ENCODE data around the gene TBCE.
"Not testable (repeated sequence)": the region's sequence is repeated elsewhere in the genome, so short reads cannot be mapped to it uniquely, and the experiment has no call there.

The TBCE gene

DNA sequence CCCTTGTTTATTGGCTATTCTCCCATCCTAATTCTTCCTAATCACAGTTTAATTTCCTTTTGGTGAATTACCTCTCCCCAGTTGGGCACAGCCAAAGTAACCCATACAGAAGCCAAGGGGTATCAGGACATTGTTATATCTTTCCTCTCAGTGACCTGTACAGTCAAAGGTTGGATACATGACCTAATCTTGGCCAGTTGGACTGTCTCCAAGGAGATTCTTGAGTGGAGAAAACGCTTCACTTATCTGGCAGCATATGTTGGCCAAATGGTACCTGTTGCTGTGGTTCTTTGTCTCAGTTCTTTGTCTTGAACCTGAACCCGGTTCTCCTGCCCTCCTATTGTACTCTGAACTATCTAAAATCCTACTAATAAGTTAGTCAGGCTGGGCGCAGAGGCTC lies 15.3 kb upstream of the TBCE start:
- no peak for DNase-seq

DNA sequence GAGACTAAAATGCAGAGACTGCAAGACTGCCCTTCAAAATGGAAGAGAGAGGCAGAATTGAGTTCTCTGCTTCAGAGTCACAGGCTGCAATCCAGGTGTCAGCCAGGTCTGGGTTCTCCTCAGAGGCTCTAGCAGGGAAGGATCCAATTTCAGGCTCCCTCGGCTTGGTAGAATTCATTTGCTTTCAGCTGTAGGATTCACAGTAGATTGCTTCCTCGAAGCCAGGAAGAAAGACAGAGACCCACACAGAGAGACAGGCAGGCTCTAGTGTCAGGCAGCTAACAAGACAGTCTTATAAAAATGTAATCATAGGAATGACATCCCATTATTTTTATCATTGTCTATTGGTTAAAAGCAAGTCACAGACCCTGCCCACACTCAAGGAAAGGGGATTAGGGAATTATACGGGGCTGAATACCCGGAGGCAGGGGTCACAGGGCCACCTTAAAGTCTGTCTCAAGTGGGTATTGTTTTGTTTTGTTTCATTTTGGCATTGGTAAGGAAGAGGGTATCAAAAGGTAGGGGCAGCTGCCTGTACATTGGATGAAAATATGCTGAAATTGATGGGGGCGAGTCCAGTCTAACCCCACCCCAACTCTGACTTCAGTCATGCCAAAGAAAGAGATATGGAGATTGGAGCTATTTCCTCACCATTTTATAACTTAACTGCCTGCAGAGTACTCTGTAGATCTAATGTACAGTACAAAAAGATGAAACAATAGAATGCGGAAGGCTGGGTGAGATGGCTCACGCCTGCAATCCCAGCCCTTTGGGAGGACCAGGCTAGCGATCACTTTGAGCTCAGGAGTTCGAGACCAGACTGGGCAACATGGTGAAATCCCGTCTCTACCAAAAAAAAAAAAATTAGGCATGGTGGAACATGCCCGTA lies 9.5 kb upstream of the TBCE start:
- DNase-seq: no peak

GRCh38 chr1:235358899-235359298 lies 8.3 kb upstream of the TBCE start:
- DNase-seq: no peak

GRCh38 chr1:235364189-235364588 lies 3.0 kb upstream of the TBCE start:
- not testable (repeated sequence) for DNase-seq

DNA sequence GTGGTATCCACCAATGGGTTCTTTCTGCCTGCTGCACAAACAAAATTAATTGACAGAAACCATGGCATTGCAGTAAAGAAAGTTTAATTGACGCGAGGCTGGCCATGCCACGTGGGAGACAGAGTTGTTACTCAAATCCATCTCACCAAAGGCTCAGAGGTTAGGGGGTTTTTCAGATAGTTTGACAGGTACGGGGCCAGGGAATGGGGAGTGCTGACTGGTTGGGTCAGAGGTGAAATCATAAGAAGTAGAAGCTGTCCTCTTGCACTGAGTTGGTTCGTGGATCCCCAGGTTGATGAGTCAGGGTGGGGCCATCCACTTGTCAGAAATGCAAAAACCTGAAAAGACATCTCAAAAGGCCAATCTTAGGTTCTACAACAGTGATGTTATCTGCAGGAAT lies 941 bp upstream of the TBCE start:
- DNase-seq: no peak

DNA sequence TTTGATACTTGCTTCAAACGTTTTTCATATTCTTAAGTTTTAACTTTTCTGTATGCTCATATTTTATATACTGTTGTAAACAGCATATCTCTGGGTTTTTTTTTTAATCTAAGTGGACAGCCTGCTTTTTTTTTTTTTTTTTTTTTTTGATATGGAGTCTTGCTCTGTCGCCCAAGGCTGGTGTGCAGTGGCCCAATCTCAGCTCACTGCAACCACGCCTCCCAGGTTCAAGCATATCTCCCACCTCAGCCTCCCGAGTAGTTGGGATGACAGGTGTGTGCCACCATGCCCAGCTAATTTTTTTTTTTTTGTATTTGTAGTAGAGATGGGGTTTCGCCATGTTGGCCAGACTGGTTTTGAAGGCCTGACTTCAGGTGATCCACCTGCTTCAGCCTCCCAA lies 1.2 kb downstream of the TBCE start:
- no peak for DNase-seq

- DNase-seq: no peak
These were observed 2.6 kb downstream of the TBCE start for GRCh38 chr1:235369802-235370201.

GRCh38 chr1:235375919-235376605 lies 8.8 kb downstream of the TBCE start:
- DNase-seq: no peak

GRCh38 chr1:235378134-235378735 lies 11.0 kb downstream of the TBCE start:
- not testable (repeated sequence) for DNase-seq

GRCh38 chr1:235381955-235382739 lies 14.9 kb downstream of the TBCE start:
- DNase-seq: not testable (repeated sequence)

GRCh38 chr1:235385633-235386032 lies 18.4 kb downstream of the TBCE start:
- DNase-seq: not testable (repeated sequence)

- DNase-seq: no peak
These were observed 24.6 kb downstream of the TBCE start for GRCh38 chr1:235391874-235392273.

- DNase-seq: no peak
These were observed 30.5 kb downstream of the TBCE start for GRCh38 chr1:235397733-235398132.

GRCh38 chr1:235399661-235400060 lies 32.4 kb downstream of the TBCE start:
- DNase-seq: no peak

DNA sequence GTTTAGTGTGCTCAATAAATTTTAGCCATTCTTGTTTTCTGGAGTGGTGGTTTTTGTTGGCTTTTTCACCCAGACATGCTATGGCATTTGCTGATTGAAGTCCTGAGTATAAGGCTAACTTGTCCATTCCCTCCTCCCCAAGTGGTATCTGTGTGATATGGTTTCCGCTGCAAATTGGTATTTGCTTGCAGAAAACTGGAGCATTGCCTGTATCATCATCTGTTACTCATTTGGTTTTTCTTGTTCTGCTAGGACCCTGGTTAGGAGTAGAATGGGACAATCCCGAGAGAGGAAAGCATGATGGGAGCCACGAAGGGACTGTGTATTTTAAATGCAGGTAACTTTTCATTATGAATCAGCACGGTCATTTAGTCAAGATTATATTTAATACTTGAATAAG lies 34.0 kb downstream of the TBCE start:
- DNase-seq: no peak

DNA sequence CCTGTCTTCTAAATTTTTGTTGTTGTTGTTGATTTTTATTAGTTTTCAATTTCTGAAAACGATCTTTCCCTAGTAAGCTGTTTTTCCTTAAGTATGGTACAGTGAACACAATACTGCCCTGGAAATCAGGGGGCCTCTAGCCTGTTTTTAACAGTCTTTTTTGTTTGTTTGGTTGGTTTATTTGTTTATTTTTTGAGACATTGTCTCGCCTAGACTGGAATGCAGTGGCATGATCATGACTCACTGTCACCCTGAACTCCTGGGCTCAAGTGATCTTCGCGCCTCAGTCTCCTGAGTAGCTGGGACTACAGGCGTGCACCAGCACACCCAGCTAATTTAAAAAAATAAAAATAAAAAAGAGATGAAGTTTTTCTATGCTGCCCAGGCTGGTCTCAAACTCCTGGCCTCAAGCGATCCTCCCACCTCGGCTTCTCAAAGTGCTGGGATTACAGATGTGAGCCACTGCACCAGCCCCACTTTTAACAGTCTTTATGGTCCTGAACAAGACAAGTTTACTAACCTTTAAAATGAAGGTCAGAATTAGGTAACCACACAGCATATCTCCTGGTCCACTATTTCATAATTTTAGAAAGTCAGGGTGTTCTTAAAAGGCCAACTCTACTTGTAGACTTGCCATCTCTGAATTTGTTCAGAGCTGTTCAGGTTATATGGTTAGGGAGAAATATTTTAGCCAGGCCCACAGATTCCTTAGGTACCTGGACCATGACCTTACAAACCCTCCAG lies 35.4 kb downstream of the TBCE start:
- no peak for DNase-seq

DNA sequence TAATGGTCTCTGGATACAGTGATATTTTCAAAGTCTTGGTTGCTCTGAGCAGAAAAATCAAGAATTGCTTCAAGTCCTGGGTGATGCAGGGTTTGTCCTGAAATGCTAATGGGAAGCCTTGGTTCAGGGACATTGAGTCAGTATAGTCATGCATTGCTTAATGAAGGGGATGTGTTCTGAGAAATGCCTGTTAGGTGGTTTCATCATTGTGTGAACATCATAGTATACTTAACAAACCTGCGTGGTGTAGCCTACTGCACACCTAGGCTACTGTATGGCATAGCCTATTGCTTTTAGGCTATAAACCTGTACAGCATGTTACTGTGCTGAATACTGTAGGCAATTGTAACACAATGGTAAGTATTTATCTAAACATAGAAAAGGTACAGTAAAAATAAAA lies 36.4 kb downstream of the TBCE start:
- DNase-seq: no peak

GRCh38 chr1:235404190-235404589 lies 37.0 kb downstream of the TBCE start:
- no peak for DNase-seq

DNA sequence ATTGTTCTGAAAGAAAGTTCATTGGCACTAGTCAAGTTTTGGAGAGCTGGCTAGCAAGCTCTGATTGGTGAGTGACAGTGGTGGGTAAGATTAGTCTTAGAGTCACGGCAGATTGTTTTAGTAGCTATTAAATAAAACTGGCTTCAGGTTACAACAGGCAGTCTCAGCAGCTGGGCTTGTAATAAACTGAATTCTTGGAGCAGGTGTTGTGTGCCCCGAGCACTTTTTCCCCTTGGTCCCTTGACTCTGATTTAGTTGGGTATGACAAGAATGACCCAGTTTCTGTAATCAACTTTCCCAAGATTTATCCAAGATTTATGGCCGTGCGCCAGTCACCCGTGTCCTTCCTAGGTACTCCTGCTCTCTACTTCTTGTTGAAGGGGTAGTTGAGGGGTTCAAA lies 40.2 kb downstream of the TBCE start:
- no peak for DNase-seq

DNA sequence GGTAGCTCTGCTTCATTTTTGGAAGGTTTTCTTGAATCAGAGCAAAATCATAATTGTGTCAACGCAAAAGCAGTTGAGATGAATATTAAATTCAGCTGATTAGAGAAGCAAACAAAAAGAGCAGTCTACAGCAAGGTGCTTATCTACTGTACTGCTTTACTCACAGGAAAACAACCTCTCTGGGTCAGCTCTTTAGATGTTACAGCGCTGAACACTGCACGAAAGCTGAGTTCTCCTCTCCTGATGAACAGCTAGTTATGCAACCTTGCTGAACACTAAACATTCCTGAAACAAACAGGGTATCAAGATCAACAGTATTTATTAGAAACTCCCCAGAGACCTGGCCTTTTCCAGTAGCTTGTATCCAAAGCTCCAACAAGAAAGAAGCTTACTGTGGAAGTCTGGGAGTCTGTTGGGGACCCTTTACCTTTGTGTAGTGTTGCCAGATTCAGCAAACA lies 41.3 kb downstream of the TBCE start:
- DNase-seq: no peak

- DNase-seq: no peak
These were observed 42.0 kb downstream of the TBCE start for GRCh38 chr1:235409042-235409820.
